NCI-H82 (cell line): ENCODE data around the gene RTP4.

ENCODE experiments used
- DNase-seq: peaks from one replicate; lab custom pipeline; 2025; lab: John Stamatoyannopoulos, UW

The RTP4 gene

DNA sequence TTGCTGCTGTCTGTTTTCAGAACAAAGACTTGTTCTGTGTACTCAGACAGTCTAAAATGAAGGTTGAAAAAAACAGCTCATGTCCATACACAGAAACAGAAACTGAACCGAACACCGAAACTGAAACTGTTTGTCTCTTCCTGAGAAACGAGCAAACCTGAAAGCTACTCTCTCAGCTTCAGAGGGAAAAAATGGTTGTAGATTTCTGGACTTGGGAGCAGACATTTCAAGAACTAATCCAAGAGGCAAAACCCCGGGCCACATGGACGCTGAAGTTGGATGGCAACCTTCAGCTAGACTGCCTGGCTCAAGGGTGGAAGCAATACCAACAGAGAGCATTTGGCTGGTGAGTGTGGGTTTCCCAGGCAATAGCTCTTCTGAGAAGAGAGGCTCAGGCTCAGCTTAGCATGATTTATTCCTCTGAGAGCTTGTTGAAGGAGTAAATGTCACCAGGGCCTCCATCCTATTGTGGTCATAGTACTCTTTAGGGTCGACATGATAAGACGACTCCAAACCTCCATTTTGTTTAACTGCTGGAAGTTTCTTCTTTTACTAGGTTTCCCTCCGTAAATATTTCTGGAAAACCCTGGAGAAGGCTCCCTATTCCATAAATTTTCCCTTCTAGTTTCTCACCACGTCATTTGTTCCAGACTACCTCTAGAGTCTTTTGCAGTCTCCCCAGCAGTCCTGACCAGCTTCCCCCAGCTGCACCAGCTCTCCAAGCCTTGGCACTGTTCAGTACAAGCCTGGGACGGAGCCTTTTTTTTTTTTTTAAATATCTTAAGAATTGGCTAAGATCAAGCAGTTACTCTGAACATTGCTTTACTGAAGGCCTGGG lies at the start of gene RTP4:
Gene RTP4 (plus strand): TSS at position 135 of the 838 bp plus-strand sequence. CDS start 57 bp downstream, at position 192.
- no peak for DNase-seq

GRCh38 chr3:187318819-187319616 lies 49.2 kb upstream of the RTP4 start:
- DNase-seq = peak; percentile 79

GRCh38 chr3:187319699-187320302 lies 48.4 kb upstream of the RTP4 start:
- DNase-seq = peak; percentile 82

GRCh38 chr3:187321766-187322165 lies 46.4 kb upstream of the RTP4 start:
- DNase-seq = no peak

DNA sequence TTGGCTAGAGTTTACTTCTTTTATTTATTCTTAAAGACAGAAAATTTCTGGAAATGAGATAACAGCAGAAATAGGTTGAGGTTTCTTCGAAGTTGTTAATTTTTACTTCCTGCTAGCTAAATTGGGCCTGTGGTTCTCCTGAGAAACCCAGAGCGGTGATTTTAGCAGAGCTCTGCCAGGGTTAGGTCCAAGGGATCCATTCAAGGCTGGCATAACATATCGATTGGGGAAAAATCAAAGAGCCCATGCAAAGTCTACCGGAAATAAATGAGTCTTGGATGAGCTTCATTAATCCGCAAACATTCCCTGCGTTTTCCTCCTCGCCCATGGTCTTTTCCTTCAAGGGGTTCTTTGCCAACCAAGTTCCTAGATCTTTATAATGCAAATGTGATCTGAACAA lies 45.9 kb upstream of the RTP4 start:
- no peak for DNase-seq

GRCh38 chr3:187323091-187323490 lies 45.1 kb upstream of the RTP4 start:
- DNase-seq = no peak

DNA sequence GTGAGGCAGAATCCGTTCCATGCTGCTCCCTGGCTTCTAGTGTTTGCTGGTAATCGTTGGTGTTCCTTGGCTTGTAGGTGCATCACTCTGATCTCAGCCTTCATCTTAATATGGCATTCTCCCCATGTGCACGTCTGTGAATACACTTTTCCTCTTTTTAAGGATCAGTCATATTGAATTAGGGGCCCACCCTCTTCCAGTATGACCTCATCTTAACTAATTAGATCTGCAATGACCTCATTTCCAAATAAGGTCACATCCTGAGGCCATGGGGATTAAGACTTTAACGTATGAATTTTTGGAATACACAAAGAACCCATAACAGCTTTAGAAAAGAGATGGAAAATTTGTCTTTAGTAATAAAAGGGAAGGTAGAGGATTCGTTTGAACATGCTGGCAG lies 42.6 kb upstream of the RTP4 start:
- no peak for DNase-seq

GRCh38 chr3:187327845-187328244 lies 40.3 kb upstream of the RTP4 start:
- DNase-seq = no peak

- no peak for DNase-seq
Measured at GRCh38 chr3:187328691-187329090, 39.5 kb upstream of the RTP4 start.

DNA sequence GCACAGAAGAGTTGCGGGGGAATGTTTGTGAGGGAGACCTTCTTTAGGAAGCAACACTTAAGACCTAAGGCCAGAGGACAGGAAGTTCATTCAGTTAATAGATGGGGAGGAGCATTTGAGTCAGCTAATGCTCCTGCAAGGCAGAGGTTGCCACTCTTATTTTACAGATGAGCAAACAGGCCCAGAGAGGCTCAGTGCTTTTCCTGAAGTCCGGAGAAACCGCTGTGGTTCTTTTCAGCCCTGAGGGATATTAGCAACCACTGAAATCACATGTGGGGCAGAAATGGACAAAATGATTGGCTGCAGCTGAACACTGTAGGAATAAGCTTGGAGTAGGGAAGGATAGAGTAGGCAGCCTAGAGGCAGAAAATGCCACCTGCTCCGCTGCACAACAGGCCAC lies 33.3 kb upstream of the RTP4 start:
- DNase-seq = no peak

- no peak for DNase-seq
Measured at GRCh38 chr3:187336322-187336721, 31.9 kb upstream of the RTP4 start.

- DNase-seq = no peak
Measured at GRCh38 chr3:187340578-187340977, 27.6 kb upstream of the RTP4 start.

GRCh38 chr3:187342255-187342654 lies 25.9 kb upstream of the RTP4 start:
- peak; percentile 16 for DNase-seq

GRCh38 chr3:187343670-187344069 lies 24.5 kb upstream of the RTP4 start:
- DNase-seq = no peak

DNA sequence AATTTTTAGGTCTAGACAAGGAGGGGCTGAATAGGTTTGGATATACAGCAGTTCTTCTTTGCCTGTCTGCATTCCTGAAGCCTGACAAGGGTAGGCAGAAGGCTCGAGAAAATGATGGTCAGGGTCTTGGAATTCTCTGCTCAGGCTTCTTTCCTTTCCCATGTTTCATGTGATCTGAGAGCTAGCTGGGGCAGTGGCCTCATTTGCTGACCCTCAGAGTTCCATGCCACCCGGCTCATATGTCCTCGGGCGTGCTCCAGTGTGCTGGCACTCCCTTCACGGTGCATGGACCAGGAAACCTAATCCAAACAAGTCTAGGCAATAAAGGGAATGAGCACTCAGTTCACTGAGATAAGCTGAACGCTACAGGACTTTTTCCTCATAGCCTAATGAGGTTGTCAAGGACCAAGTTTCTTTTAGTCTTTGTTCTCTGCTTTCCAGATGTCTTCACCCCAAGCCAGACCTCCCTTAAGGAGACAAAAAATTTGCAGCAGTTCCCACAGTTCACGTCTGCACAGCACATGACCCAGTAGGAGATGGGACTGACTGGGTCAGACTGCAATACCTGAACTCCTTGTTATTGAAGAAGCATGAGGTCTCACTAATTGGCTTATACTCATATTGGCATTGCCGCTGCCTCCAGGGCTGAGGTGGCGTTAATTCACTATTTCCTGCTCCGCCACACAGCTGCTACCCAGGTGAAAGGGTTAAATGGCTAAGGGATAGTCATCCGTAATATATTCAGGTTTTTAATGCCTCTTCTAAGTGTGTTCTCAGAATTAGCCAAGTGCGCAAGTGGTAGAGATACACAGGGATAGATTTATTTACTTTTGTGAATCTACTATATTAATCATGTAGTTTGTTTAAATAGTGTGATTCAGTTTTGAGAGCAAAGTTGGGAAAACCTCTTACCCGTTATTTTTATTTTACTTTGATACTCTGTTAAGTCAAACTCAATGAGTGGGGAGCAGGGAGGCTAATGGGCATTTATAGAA lies 15.3 kb upstream of the RTP4 start:
- peak; percentile 27 for DNase-seq

GRCh38 chr3:187358068-187358467 lies 10.1 kb upstream of the RTP4 start:
- no peak for DNase-seq

DNA sequence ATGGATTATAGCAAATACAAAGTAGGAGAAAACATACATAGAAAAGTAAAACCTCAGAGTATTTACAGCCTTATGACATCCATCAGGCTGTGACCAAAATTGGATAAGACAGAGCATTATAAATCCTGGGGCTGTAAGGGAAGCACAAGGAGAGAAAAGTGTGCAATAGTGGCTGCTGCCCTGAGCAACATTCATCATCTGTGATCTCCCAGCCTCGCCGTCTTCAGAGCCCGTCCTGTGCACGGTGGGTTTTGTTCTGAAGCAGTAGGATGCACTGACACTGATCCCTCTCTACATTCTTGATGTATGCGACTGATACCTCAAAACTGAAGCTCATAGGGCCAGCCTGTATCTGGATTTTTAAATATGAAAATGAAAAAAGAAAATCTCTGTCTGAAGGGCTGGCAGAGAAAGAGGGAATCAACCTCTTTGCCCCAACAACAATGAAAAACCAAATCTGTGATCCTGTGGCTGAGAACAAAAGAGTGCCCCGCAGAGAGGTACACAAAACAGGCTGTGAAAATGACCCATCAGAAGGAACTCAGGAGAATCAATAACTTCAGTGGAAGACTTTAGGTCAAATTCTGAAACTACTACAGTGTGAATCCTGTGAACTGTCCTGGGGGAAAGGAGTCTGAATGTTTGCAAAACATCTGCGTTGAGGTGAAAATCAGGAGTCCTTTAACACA lies 8.2 kb upstream of the RTP4 start:
- peak; percentile 16 for DNase-seq

- DNase-seq = no peak
Measured at GRCh38 chr3:187360596-187360995, 7.6 kb upstream of the RTP4 start.

GRCh38 chr3:187361835-187362234 lies 6.3 kb upstream of the RTP4 start:
- DNase-seq = no peak

DNA sequence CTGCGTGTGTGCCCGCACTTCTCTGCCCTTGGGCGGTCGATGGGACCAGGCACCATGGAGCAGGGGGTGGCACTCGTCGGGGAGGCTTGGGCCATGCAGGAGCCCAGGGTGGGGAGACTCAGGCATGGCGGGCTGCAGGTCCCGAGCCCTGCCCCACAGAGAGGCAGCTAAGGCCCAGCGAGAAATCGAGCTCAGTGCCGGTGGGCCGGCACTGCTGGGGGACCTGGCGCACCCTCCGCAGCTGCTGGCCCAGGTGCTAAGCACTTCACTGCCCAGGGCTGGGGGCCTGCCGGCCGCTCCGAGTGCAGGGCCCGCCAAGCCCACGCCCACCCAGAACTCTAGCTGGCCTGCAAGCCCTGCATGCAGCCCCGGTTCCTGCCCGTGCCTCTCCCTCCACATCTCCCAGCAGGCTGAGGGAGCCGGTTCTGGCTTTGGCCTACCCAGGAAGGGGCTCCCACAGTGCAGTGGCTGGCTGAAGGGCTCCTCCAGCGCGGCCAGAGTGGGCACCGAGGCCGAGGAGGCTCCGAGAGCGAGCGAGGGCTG lies 553 bp upstream of the RTP4 start:
- DNase-seq = no peak

- DNase-seq = no peak
Measured at GRCh38 chr3:187369089-187369447, 883 bp downstream of the RTP4 start.
